Panc1 (cell line): ENCODE data around the gene CAMK4. TPM values are rescaled to one million over a fixed set of nuclear protein-coding genes. Genes with fewer than 3 reads are reported as not detected.

Experiments
- ATAC-seq: fragments of 200-7000 bp; cut with Tn5 transposase; 2 replicates; pipeline ENCODE4 v1.9.1; 2020; ENCODE audit warnings: mild to moderate bottlenecking, moderate library complexity
- BruUV-seq: library from RNA; stranded (reverse); fragments of 400-500 nt; replicated peaks from 2 replicates; lab custom pipeline; 2021; lab: Mats Ljungman, UMichigan
- CTCF ChIA-PET: fragments of 300-600 bp; sonication (Branson Sonifier 250); formaldehyde crosslinking; loops from one replicate; lab custom pipeline; 2022; ENCODE audit warnings: antibody characterized with exemption; lab: Charles Lee
- POLR2A ChIA-PET: fragments of 300-600 bp; sonication (Branson Sonifier 250); formaldehyde crosslinking; loops from one replicate; lab custom pipeline; 2022; ENCODE audit warnings: antibody characterized with exemption; lab: Charles Lee
- DNase-seq: peaks from one replicate; pipeline ENCODE4 v3.0.0-alpha.2; 2010; ENCODE audit warnings: low read depth, low spot score
- H3K27ac ChIP-seq: 2 replicates; pipeline ENCODE4 v1.5.1; 2011; ENCODE audit warnings: mild to moderate bottlenecking, low read length, inconsistent platforms
- H3K27me3 ChIP-seq: fragments of 200-500 bp; sonication (Bioruptor generic); 2 replicates; pipeline ENCODE4 v1.6.0; 2014; ENCODE audit warnings: low read length, inconsistent platforms; ENCODE audit not compliant: control insufficient read depth, insufficient read depth
- H3K36me3 ChIP-seq: fragments of 200-500 bp; sonication (Bioruptor generic); 2 replicates; pipeline ENCODE4 v1.5.1; 2014; ENCODE audit warnings: inconsistent platforms, mild to moderate bottlenecking, low read length, moderate library complexity; ENCODE audit not compliant: control insufficient read depth, insufficient read depth
- H3K4me1 ChIP-seq: 2 replicates; pipeline ENCODE4 v1.5.1; 2011; ENCODE audit warnings: inconsistent platforms, mild to moderate bottlenecking, low read length, moderate library complexity; ENCODE audit not compliant: control insufficient read depth, insufficient read depth
- H3K4me3 ChIP-seq, 2 experiments: 2 replicates each; pipeline ENCODE4 v1.5.1; 2011 to 2012; ENCODE audit warnings: low read depth in 2 of 2, low read length in 2 of 2, mild to moderate bottlenecking in 2 of 2, inconsistent platforms in 1 of 2, moderate library complexity in 1 of 2
- H3K9me3 ChIP-seq: fragments of 200-500 bp; sonication (Bioruptor generic); 2 replicates; pipeline ENCODE4 v1.5.1; 2014; ENCODE audit warnings: low read depth, mild to moderate bottlenecking, inconsistent platforms, low read length, moderate library complexity; ENCODE audit not compliant: control insufficient read depth, insufficient read depth
- CTCF ChIP-seq: fragments of 450-650 bp; IDR thresholded peaks from 2 replicates; pipeline ENCODE4 v1.5.1; 2017; ENCODE audit warnings: mild to moderate bottlenecking
- POLR2AphosphoS5 ChIP-seq: IDR thresholded peaks from 2 replicates; pipeline ENCODE4 v1.6.1; 2012; ENCODE audit warnings: mild to moderate bottlenecking, low read depth, low read length, moderate library complexity
- REST ChIP-seq, 2 experiments: IDR thresholded peaks; 2 replicates each; pipeline ENCODE4 v1.6.1; 2011 to 2012; ENCODE audit warnings: low read depth in 2 of 2, control low read depth in 1 of 2, low read length in 1 of 2, mild to moderate bottlenecking in 1 of 2, moderate library complexity in 1 of 2; ENCODE audit not compliant: insufficient read depth in 1 of 2
- SIN3A ChIP-seq: IDR thresholded peaks from 2 replicates; pipeline ENCODE4 v1.6.1; 2012; ENCODE audit warnings: low read depth, mild to moderate bottlenecking, low read length, moderate library complexity, borderline replicate concordance; ENCODE audit not compliant: insufficient read depth
- TCF7L2 ChIP-seq: IDR thresholded peaks from 2 replicates; pipeline ENCODE4 v1.6.1; 2011; ENCODE audit warnings: mild to moderate bottlenecking, low read depth, low read length, inconsistent platforms
- in situ Hi-C: cut with HindIII; loops from 2 replicates; pipeline ENCODE4 v1.10.0; 2016; ENCODE audit warnings: low sequenced_read_pairs, low pct_unique_long_range_greater_than_20kb
- intact Hi-C: fragments of 100-400 bp; cut with micrococcal nuclease; formaldehyde crosslinking; loops from one replicate; pipeline ENCODE4 v1.10.0; 2022; ENCODE audit not compliant: unreplicated experiment
- total RNA-seq: library from RNA; stranded (reverse); gene quantifications from one replicate; pipeline ENCODE4 v1.2.1, GENCODE V29; 2021; ENCODE audit not compliant: unreplicated experiment

The CAMK4 gene
- total RNA-seq, 1 experiment from 2014 or later = 0.39 TPM

GRCh38 chr5:111211341-111211740 lies 12.8 kb upstream of the CAMK4 start:
- BruUV-seq = no TSS peak
- CTCF ChIA-PET = interaction anchor here (0.6 kb wide), 1 partner anchor 320 kb away, joined by 11 read pairs; no protein-coding TSS in a partner anchor
- Histone ChIP-seq H3K4me1 (no peaks in the 10 kb centered on the region), H3K27me3 (0 out of 2 replicates have a peak, but pooled peaks cover 2% of the 10 kb centered on the region), H3K36me3 (no peaks in the 10 kb centered on the region), H3K27ac (no peak overlapping the region), H3K4me3 (no peak overlapping the region), H3K9me3 (no peaks in the 10 kb centered on the region)
- POLR2A ChIA-PET = no interaction called here
- intact Hi-C loops = no loop called here
- ATAC-seq (no peak), DNase-seq (no peak)
- TF ChIP-seq REST (IDR thresholded peaks at IDR 0.05; ENCODE audit: insufficient read depth in 1 of 2, low read depth in 2 of 2, low read length in 1 of 2) (no peak), POLR2AphosphoS5 (no peak), TCF7L2 (no peak), SIN3A (no peak), CTCF (no peak)
- in situ Hi-C loops = no loop called here

- Histone ChIP-seq H3K9me3 (no peaks in the 10 kb centered on the region), H3K4me3 (no peak overlapping the region), H3K4me1 (no peaks in the 10 kb centered on the region), H3K36me3 (no peaks in the 10 kb centered on the region), H3K27ac (no peak overlapping the region), H3K27me3 (no peaks in the 10 kb centered on the region)
- POLR2A ChIA-PET = no interaction called here
- intact Hi-C loops (no loop called here), in situ Hi-C loops (no loop called here)
- no peak for DNase-seq
- ATAC-seq = no peak
- TF ChIP-seq REST (IDR thresholded peaks at IDR 0.05; ENCODE audit: insufficient read depth in 1 of 2, low read depth in 2 of 2, low read length in 1 of 2) = no peak
- TF ChIP-seq POLR2AphosphoS5 = no peak
- no peak for TF ChIP-seq SIN3A
- no peak for TF ChIP-seq TCF7L2
- CTCF ChIA-PET = no interaction called here
- BruUV-seq = no TSS peak
Measured at GRCh38 chr5:111214052-111214742, 10.0 kb upstream of the CAMK4 start.
